DOHH2 (cell line): Measurements from ENCODE around the gene RBM44.

Experiments used
- CTCF ChIP-seq: fragments of 200-600 bp; sonication (generic); IDR thresholded peaks from one replicate; pipeline ENCODE4 v1.5.1; 2014; ENCODE audit warnings: antibody characterized with exemption, mild to moderate bottlenecking, low read depth, low read length; ENCODE audit not compliant: poor library complexity, severe bottlenecking
- EZH2phosphoT487 ChIP-seq: fragments of 200-600 bp; sonication (generic); IDR thresholded peaks from 2 replicates; pipeline ENCODE4 v1.6.1; 2017; ENCODE audit warnings: borderline replicate concordance, mild to moderate bottlenecking, antibody characterized with exemption, low read length, moderate library complexity, mixed read lengths

- TF ChIP-seq CTCF (no peak), EZH2phosphoT487 (no peak)
Measured at GRCh38 chr2:237883951-237884446, 85.4 kb downstream of the RBM44 start.
